HS-5 (cell line): ENCODE data around the gene KAZN.

ENCODE experiments used
- DNase-seq: peaks from one replicate; pipeline ENCODE4 v3.0.0-alpha.2; 2012; ENCODE audit warnings: low read depth

Gene KAZN

DNA sequence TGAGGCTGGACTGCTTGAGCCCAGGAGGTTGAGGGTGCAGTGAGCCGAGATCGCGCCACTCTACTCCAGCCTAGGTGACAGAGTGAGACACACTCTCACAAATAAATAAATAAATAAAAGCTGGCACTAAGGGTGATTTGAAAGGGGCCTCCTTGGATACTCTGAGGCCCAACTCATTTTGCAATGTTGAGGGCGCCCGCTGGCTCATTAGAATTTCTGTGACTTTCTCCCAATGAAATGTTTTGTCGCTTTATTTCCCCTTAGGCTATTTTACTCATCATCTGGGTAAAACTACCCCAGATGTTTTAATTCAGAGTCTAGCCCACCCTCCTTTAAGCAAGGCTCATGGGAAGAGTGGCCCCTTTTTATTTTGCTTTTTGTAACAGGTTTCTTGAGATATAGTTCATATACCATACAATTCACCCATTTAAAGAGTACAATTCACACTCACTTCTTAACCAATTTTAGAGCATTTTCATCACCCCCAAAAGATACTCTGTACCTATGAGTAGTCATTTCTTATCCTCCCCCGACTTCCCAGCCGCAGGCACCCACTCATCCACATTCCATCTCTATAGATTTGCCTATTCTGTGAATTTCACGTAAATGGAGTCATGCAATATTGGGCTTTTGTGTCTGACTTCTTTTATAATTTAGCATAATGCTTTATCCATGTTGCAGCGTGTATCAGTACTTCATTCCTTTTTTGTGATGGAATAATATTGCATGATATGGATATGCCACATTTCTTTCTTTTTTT, 259.1 kb downstream of the KAZN start:
- DNase-seq, result no peak

- no peak for DNase-seq
These were observed 263.8 kb downstream of the KAZN start for GRCh38 chr1:14862114-14862771.

GRCh38 chr1:14865106-14865505, 266.6 kb downstream of the KAZN start:
- DNase-seq, result no peak

- DNase-seq, result no peak
These were observed 268.6 kb downstream of the KAZN start for GRCh38 chr1:14866911-14867612.

DNA sequence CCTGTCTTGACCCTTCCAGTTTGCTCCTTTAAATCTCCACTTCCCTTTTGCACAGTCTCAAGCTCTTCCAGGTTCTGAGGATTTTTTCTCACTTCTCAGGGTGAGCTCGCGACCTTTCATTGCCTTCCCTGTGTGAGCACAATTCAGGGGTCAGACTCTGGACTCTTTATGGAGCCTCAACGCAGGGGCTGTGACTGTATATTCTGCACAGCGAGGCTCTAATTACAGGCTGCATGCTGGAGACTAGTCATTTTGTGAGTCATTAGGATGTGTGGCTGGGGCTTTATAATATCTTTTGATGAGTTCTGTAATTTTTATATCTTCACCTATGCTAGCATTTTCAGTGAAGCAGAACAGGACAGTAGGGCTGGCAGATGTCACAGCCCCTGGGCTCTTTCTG, 270.7 kb downstream of the KAZN start:
- DNase-seq, result no peak

GRCh38 chr1:14871218-14871970, 272.9 kb downstream of the KAZN start:
- DNase-seq, result no peak

DNA sequence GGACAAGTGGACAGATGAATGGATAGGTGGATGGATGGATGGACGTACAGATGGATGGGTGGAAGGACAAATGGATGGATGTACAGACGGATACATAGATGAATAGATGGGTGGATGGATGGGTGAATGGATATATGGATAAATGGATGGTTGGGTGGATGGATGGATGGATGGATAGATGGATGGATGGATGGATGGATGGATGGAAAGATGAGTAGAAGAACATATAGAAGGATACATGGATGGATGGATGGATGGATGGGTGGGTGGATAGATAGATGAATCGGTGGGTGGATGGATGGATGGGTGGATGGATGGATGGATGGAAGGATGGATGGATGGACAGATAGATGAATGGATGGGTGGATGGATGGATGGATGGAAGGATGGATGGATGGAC, 274.3 kb downstream of the KAZN start:
- no peak for DNase-seq

DNA sequence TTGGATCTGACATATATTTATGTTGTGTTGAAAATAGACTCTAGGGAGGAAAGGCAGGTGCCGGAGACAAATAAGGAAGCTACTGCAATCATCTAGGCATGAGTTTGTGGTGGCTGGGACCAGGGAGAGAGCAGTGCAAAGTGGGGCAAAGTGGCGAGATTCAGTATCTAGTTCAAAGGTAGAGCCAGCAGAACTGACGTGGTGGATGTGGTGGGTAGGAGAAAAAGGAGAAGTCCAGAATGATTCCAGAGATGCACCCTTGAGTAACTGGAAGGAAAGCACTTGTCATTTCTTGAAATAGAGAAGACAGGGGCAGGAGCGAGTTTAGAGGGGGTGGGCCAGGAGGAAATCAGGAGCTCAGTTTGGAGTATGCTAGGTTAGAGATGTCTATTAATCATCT, 275.2 kb downstream of the KAZN start:
- DNase-seq, result no peak

DNA sequence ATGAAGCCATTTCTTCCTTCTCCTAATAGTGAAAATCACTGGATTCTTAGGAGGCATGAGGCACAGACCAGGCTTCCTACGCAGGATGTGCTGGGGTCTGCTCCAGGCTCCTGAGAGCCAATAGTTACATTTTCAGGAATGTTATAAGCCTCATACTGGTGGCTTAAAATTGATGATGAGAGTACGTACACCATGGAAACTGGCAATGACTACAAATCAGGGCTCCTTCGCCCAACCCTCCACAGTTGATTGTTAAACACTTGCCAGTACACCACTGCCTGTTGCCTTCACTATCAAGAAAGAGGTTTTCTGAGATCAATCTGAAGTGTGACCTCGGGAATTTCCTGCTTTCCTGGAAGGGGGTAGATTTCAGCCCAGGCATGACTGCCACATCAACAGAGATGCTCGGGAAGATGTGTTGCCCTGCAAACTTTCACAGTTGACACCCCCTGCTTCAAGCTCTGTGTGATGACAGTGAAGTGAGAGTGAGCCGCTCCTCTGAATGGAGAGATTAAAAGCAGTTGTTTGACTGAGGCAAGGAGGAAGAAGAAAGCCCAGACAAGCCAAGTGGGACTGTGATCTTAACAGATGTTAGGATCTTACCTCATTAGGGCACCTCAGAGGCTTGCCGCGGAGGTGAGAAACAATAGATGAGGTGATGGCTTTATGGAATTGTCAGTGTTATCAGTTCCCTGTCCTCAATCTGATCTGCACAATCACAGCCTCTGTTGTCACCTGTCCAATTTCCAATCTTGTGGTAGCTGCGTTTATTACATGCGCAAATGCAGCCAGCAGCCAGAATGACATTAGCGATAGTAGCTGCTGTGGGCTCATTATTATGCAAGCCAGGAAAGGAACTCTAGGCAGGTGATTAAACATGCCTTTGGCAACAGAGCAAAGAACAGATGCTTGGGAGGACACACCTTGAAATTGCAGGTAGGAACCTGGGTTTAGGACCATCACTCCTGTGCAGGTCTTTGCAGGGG, 277.3 kb downstream of the KAZN start:
- DNase-seq, result no peak

DNA sequence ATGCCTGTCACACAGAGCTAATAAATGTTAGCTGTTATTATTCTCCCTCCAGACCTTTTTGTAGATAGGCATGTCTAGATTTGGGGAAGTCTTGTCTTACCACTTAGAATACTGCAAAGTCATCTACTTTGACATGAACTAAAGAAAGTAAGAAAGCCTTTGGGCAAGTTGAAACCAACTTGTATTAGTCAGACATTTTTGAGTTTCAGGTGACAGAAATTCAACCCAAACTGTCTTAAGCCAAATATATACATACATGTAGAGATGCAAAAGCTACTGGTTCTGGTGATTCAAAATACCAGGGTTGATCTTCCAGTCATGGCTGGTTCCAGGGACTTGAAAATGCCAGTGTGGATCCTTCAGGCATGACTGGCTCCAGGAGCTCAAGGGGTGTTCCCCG, 278.3 kb downstream of the KAZN start:
- no peak for DNase-seq

GRCh38 chr1:14877224-14877623, 278.7 kb downstream of the KAZN start:
- DNase-seq, result no peak

GRCh38 chr1:14878124-14878523, 279.6 kb downstream of the KAZN start:
- no peak for DNase-seq

- DNase-seq, result no peak
These were observed 280.5 kb downstream of the KAZN start for GRCh38 chr1:14878951-14879350.

DNA sequence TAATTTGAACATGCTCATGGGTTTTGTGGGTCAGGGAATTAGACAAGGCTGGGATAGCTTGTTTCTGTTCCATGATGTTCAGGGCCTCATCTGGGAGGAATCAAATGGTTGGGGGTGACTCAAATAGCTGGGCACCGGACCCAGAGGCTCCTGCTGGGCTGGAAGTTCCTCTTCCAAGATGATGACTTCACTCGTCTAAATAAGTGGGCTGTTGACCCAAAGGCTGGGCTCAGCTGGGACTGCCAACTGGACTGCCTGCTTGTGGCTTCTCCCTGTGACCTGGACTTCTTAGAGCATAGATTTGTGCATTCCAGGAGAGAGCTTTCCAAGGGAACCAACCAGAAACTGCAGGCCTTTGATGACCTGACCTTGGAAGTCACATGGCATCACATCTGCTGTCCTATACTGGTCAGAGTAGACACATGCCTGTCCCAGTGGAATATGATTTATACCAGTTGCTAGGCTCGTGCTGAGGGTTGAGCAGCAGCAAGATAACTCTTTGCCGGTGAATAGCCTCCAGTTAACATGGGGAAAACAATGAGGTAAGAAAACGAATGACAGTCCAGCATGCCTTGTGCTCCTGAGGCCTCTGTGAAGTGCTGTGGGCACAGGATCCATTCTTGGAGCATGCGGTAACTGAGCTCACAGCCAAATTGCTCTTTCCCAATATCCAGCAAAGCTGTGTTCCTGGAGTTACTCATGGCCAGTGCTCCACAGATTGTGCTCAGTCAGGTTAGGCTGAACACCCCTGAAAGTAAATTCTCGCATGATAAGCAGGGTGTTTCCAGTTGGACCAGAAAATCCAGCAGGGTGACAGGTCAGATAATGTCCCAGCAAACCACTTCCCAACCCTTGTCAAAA, 282.2 kb downstream of the KAZN start:
- peak; percentile 16 for DNase-seq

GRCh38 chr1:14881775-14882672, 283.5 kb downstream of the KAZN start:
- DNase-seq, result no peak

- DNase-seq, result no peak
These were observed 286.2 kb downstream of the KAZN start for GRCh38 chr1:14884614-14885175.

GRCh38 chr1:14887044-14887566, 288.6 kb downstream of the KAZN start:
- DNase-seq, result no peak

DNA sequence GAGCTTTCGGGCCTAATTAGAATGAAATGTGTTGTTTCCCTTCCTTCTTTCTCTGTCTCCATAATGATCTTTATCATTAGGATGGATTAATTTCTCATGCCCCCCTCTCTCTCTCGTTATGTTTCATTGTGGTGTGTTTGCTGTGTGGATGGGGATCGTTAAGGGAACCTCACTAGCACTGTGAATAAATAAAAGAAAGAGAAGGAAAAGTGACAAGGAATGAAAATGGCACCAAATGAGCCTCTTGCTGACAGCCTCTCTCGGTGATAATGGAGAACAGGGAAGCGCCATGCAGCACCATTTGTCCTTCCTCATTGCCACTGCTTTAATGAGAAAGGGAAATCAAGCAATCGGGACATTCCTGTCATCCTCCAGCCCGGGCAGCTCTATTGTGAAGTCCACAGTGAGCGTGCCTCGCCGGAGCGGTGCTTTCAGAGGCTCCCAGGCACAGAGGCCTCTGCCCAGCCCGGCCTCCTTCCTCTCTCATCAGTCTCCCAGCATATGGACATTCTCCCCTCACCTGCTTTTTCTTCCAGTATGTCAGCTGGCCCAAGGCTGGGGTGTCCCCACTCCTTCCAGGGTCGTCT, 289.4 kb downstream of the KAZN start:
- no peak for DNase-seq
